ENCODE measurements around the gene NTM.

- TF ChIP-seq POLR2A (IDR thresholded peaks at IDR 0.05) (no peak), CTCF (IDR thresholded peaks at IDR 0.05) (no peak)
Observed at GRCh38 chr11:132315696-132316095, 945.3 kb downstream of the NTM start.

Data from transverse colon (tissue), 3 donors.